Neutrophil (primary cell): ENCODE results near the gene BAIAP2L2.

ENCODE experiments used
- H3K27ac ChIP-seq: fragments of 200-600 bp; sonication (generic); 2 replicates; pipeline ENCODE4 v1.5.1; 2016; ENCODE audit warnings: mild to moderate bottlenecking, moderate library complexity
- H3K27me3 ChIP-seq: fragments of 200-600 bp; sonication (generic); 2 replicates; pipeline ENCODE4 v1.6.0; 2016; ENCODE audit warnings: mild to moderate bottlenecking
- H3K36me3 ChIP-seq: fragments of 200-600 bp; sonication (generic); 2 replicates; pipeline ENCODE4 v1.5.1; 2017
- H3K4me1 ChIP-seq, 2 experiments: fragments of 200-600 bp in 1 of 2; sonication (generic) in 1 of 2; 1 replicate in 1 of 2; 2 replicates in 1 of 2; pipeline versions ENCODE4 v1.5.1 to v1.6.1; 2013 to 2016; ENCODE audit warnings: low read depth in 1 of 2, low read length in 1 of 2, mild to moderate bottlenecking in 1 of 2, moderate library complexity in 1 of 2; ENCODE audit not compliant: control insufficient read depth in 1 of 2, insufficient read depth in 1 of 2
- H3K4me3 ChIP-seq, 2 experiments: fragments of 200-600 bp in 1 of 2; sonication (generic) in 1 of 2; 1 replicate in 1 of 2; 2 replicates in 1 of 2; pipeline ENCODE4 v1.5.1; 2013 to 2016; ENCODE audit warnings: low read depth in 1 of 2, low read length in 1 of 2, mild to moderate bottlenecking in 1 of 2, moderate library complexity in 1 of 2
- H3K9me3 ChIP-seq: fragments of 200-600 bp; sonication (generic); 2 replicates; pipeline ENCODE4 v1.5.1; 2016
- TF ChIP-seq, protein P1 (sequence below): fragments of 200-600 bp; sonication (generic); IDR thresholded peaks from 2 replicates; pipeline ENCODE4 v1.5.1; 2016; ENCODE audit warnings: antibody characterized with exemption

The BAIAP2L2 gene

DNA sequence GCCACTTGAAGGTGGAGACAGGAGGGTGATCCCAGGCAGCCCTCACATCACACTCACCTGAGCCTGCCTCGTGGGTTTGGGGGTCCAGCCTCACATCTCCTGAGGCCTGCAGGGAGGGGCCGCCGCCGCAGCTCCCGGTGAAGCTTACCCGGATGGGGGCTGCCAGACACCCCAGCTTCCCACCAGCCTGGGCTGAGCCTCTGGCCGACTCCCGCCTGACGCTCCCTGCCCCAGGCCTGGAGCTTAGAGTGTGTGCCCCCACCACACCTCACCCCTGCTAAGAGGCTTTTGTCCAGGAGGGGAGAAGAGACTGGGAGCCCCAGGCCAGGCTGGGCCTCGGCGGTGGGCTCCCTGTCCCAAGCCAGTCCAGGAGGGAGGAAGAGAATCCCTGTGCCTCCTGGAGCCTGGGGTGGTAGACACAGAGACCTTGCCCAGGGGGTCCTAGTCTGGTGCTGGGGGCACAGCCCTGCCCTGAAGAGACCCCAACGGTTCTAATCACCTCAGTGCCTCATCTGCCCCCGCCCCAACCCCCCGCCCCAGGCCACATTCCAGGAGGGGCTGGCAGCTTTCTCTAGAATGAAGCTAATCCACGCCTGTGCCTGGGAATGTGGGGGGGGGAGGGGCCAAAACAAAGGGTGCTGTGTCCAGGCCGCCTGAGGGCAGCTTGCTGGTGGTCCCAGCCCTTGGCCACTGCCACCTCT, 26.4 kb downstream of the BAIAP2L2 start, which contains the start of gene SLC16A8:
Gene SLC16A8 (minus strand): TSS at position 254 of the 701 bp plus-strand sequence. CDS start 1,311 bp downstream, outside the sequence.
- Histone ChIP-seq H3K27me3 (peaks cover 77% of the 10 kb centered on the region), H3K4me1 (peaks cover 8% of the 10 kb centered on the region in 2 experiments), H3K36me3 (peaks cover 5% of the 10 kb centered on the region), H3K9me3 (no peaks in the 10 kb centered on the region), H3K4me3 (no peak within 1 kb of the TSS), H3K27ac (no peak within 1 kb of the TSS)
- TF ChIP-seq, protein P1, sequence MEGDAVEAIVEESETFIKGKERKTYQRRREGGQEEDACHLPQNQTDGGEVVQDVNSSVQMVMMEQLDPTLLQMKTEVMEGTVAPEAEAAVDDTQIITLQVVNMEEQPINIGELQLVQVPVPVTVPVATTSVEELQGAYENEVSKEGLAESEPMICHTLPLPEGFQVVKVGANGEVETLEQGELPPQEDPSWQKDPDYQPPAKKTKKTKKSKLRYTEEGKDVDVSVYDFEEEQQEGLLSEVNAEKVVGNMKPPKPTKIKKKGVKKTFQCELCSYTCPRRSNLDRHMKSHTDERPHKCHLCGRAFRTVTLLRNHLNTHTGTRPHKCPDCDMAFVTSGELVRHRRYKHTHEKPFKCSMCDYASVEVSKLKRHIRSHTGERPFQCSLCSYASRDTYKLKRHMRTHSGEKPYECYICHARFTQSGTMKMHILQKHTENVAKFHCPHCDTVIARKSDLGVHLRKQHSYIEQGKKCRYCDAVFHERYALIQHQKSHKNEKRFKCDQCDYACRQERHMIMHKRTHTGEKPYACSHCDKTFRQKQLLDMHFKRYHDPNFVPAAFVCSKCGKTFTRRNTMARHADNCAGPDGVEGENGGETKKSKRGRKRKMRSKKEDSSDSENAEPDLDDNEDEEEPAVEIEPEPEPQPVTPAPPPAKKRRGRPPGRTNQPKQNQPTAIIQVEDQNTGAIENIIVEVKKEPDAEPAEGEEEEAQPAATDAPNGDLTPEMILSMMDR = no peak

DNA sequence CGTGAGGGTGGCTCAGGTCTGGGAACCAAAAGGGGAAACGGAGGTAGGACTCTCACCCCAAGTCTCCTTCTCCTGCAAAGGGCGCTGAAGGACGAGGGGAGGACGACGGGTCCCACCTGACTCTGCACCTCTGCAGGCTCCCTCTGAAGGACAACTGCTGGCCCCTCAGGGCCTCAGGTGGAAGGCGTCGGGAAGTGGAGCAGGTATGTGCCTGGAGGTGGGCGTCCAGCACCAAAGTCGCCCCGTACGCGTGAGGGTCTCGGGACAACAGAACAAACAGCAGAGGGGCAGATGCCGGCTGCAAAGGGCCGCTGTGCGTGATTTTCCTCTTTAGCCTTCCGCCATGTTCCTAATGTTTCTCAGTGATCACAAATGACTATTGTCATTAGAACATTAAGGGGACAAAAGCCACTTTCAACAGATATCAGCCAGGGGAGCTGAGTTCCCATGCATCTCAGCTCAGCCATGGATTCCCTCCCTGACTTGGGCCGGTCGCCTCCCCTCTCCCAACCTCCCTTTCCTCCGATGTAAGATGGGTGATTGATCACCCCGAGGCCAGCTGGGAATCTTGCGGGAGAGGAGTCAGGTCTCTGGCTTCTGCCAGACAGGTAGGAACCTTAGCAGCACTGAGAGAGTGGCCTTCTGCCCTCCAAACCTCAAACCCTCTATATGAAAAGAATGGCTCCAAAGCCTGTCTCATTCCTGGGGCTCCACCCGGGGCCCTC, 27.3 kb downstream of the BAIAP2L2 start:
- H3K4me3 ChIP-seq = no peak overlapping the region

DNA sequence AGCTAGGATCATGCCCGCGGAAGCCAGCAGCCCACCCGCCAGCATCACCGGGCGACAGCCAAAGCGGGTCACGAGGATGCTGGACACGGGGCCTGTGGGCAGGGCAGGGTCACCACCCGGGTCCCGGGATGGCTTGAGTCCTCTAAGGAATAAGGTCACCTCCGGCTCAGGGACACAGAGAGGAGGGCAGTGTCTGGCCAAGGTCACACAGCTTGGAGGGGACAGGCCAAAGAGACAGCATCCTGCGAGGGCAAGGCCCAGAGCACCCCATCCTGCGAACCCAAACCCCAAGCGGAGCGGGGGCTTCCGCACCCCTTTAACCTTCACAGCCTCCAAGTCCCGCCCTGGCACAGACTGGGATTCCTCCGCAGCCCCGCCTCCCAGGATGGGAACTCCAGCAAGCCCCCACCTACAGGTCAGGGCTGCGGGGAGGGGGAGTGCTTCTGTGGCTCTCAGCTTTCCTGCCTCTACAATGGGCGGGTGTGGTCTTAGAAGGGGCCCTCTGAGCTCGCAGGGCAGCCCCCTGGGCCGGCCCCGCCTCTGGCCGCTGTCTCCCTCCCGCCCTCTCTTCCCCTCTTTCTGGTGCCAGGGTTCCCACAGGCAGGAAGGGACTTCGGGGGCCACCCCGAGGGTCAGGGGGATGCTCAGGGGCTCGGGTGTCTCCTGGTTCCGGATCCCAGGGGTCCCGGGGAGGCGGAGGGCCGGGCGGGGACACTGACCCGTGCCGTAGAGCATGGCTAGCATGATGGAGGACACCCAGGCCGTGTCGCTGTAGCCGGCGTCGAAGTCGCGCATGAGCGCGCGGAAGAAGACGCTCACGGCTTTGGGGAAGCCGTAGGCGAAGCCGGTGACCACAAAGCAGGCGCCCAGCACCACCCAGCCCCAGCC, 28.3 kb downstream of the BAIAP2L2 start:
- Histone ChIP-seq H3K27ac (no peak overlapping the region), H3K4me3 (no peak overlapping the region), H3K36me3 (peaks cover 5% of the 10 kb centered on the region), H3K9me3 (no peaks in the 10 kb centered on the region), H3K27me3 (peaks cover 58% of the 10 kb centered on the region), H3K4me1 (peaks cover 8% of the 10 kb centered on the region in 2 experiments)
- TF ChIP-seq, protein P1 = no peak

More for the DNA sequence above, 27.3 kb downstream of the BAIAP2L2 start:
- H3K9me3 ChIP-seq = no peaks in the 10 kb centered on the region
- H3K27me3 ChIP-seq = peaks cover 67% of the 10 kb centered on the region
- H3K36me3 ChIP-seq = peaks cover 5% of the 10 kb centered on the region
- H3K27ac ChIP-seq = no peak overlapping the region
- TF ChIP-seq, protein P1 = no peak
- H3K4me1 ChIP-seq = peaks cover 8% of the 10 kb centered on the region in 2 experiments

DNA sequence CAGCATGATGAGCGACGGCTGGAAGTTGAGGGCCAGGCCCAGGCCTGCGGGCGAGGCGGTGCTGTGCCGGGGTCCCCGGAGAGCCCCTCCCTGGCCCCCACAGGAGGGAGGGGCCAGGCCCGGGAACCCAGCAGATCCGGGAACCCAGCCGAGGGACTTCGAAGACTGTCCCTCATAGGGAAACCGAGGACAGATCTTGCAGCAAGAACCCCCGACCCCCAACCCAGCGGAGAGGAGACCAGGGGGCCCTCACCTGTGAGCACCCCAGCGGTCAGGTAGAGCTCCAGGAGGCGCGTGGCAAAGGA, 28.9 kb downstream of the BAIAP2L2 start:
- TF ChIP-seq, protein P1 = no peak
- H3K4me3 ChIP-seq = no peak overlapping the region
- no peak overlapping the region for H3K27ac ChIP-seq
- H3K9me3 ChIP-seq = no peaks in the 10 kb centered on the region
- H3K4me1 ChIP-seq = peaks cover 8% of the 10 kb centered on the region in 2 experiments
- peaks cover 57% of the 10 kb centered on the region for H3K27me3 ChIP-seq
- peaks cover 5% of the 10 kb centered on the region for H3K36me3 ChIP-seq

DNA sequence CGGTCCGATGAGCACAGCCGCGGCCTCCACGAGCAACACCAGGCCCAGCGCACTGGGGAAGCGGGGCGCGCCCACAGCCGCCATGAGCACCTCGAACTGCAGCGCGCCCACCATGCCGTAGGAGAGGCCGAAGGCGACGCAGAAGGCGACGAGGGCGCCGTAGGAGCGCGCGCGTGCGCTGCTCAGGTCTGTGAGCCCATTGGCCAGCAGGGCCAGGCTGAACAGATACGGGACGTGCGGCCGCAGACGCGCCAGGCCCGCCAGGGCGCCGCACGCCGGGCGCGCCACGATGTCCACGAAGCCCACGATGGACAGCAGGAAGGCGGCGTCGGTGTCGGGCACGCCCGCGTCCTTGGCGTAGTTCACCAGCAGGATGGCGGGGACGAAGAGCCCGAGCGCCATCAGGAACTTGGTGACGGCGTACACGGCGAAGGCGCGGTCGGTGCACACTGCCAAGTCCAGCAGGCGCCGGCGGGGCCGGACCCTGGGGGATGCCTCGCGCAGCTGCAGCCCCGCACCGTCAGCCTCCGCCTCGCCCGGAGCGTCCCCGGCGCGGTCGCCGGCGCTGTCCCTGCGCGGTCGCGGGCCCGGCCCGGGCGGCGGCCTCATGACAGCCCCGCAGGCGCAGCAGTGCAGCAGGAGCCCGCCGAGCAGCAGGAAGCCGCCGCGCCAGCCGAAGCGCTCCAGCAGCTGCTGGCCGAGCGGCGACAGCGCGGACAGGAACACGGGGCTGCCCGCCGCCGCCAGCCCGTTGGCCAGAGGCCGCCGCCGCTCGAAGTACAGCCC, 29.4 kb downstream of the BAIAP2L2 start:
- Histone ChIP-seq H3K36me3 (peaks cover 10% of the 10 kb centered on the region), H3K4me3 (no peak overlapping the region), H3K27me3 (peaks cover 57% of the 10 kb centered on the region), H3K9me3 (no peaks in the 10 kb centered on the region), H3K27ac (no peak overlapping the region), H3K4me1 (peaks cover 8% of the 10 kb centered on the region in 2 experiments)
- TF ChIP-seq, protein P1 = no peak
